ENCODE measurements around the gene CLIP1. TPM values are rescaled to one million over a fixed set of nuclear protein-coding genes. Genes with fewer than 3 reads are reported as not detected.

CLIP1 gene
- total RNA-seq, 2 donors from 2014 or later, result 91.2 to 180 TPM

GRCh38 chr12:122460641-122461040 is 38.2 kb upstream of the CLIP1 start:
- no peak for ATAC-seq (ENCODE audit: insufficient number of reproducible peaks, low FRiP score, low read depth)
- H3K4me3 ChIP-seq, result no peak overlapping the region
- peaks cover 4 to 10% of the 10 kb centered on the region in 2 donors for H3K4me1 ChIP-seq (ENCODE audit: control insufficient read depth in 1 of 2, low read depth in 2 of 2)
- no peak for TF ChIP-seq CTCF (IDR thresholded peaks at IDR 0.05)
- H3K27ac ChIP-seq, result no peak overlapping the region
- H3K27me3 ChIP-seq (replicated peaks; ENCODE audit: insufficient read depth), result no peaks in the 10 kb centered on the region
- H3K36me3 ChIP-seq, result no peaks in the 10 kb centered on the region
- no peaks in the 10 kb centered on the region for H3K9me3 ChIP-seq
- no peak for DNase-seq (ENCODE audit: low spot score)

- Histone ChIP-seq H3K36me3 (no peaks in the 10 kb centered on the region), H3K4me3 (no peak overlapping the region), H3K9me3 (no peaks in the 10 kb centered on the region), H3K4me1 (ENCODE audit: control insufficient read depth in 1 of 2, low read depth in 2 of 2) (peaks cover 4 to 10% of the 10 kb centered on the region in 2 donors), H3K27ac (no peak overlapping the region), H3K27me3 (replicated peaks; ENCODE audit: insufficient read depth) (no peaks in the 10 kb centered on the region)
- DNase-seq (ENCODE audit: low spot score), result no peak
- TF ChIP-seq CTCF (IDR thresholded peaks at IDR 0.05), result no peak
- ATAC-seq (ENCODE audit: insufficient number of reproducible peaks, low FRiP score, low read depth), result no peak
Observed at GRCh38 chr12:122460061-122460460, 37.6 kb upstream of the CLIP1 start.

GRCh38 chr12:122459211-122459610 is 36.7 kb upstream of the CLIP1 start:
- no peak for DNase-seq (ENCODE audit: low spot score)
- Histone ChIP-seq H3K36me3 (no peaks in the 10 kb centered on the region), H3K4me1 (ENCODE audit: control insufficient read depth in 1 of 2, low read depth in 2 of 2) (peaks cover 0 to 6% of the 10 kb centered on the region in 2 donors), H3K27me3 (replicated peaks; ENCODE audit: insufficient read depth) (no peaks in the 10 kb centered on the region), H3K27ac (no peak overlapping the region), H3K9me3 (no peaks in the 10 kb centered on the region), H3K4me3 (no peak overlapping the region)
- no peak for ATAC-seq (ENCODE audit: insufficient number of reproducible peaks, low FRiP score, low read depth)
- no peak for TF ChIP-seq CTCF (IDR thresholded peaks at IDR 0.05)

- no peaks in the 10 kb centered on the region for H3K9me3 ChIP-seq
- no peak for DNase-seq (ENCODE audit: low spot score)
Observed at GRCh38 chr12:122458105-122459035, 35.9 kb upstream of the CLIP1 start.

More at GRCh38 chr12:122458105-122459035, 35.9 kb upstream of the CLIP1 start:
- no peak overlapping the region for H3K27ac ChIP-seq
- ATAC-seq (ENCODE audit: insufficient number of reproducible peaks, low FRiP score, low read depth), result no peak
- no peak for TF ChIP-seq CTCF (IDR thresholded peaks at IDR 0.05)
- H3K4me1 ChIP-seq (ENCODE audit: control insufficient read depth in 1 of 2, low read depth in 2 of 2), result no peaks in the 10 kb centered on the region
- H3K4me3 ChIP-seq, result no peak overlapping the region
- H3K36me3 ChIP-seq, result no peaks in the 10 kb centered on the region
- H3K27me3 ChIP-seq (replicated peaks; ENCODE audit: insufficient read depth), result no peaks in the 10 kb centered on the region

All from thoracic aorta (tissue), 2 donors.